Common myeloid progenitor, CD34-positive (primary cell): ENCODE results near the gene PLOD1.

Experiments used
- CTCF ChIA-PET: fragments of 350-600 bp; sonication (Branson Sonifier 250); formaldehyde crosslinking; loops from one replicate; lab custom pipeline; 2021; ENCODE audit warnings: antibody characterized with exemption; lab: Charles Lee
- POLR2A ChIA-PET: fragments of 350-600 bp; sonication (Branson Sonifier 250); formaldehyde crosslinking; loops from one replicate; lab custom pipeline; 2021; ENCODE audit warnings: antibody characterized with exemption; lab: Charles Lee
- DNase-seq, 3 donors: peaks; one replicate each; pipeline versions ENCODE4 v3.0.0 to v3.0.0-alpha.2; 2013
- H3K27ac ChIP-seq, 2 experiments: 1 replicate in 1 of 2; 2 replicates in 1 of 2; pipeline ENCODE4 v1.7.0; 2013; ENCODE audit warnings: inconsistent platforms in 2 of 2, low read length in 2 of 2, mild to moderate bottlenecking in 2 of 2, low read depth in 1 of 2, moderate library complexity in 1 of 2; ENCODE audit not compliant: severe bottlenecking in 2 of 2, insufficient read depth in 1 of 2, poor library complexity in 1 of 2
- H3K27me3 ChIP-seq, 5 experiments: replicated peaks in 2 of 5; 1 replicate in 3 of 5; 2 replicates in 2 of 5; pipeline versions ENCODE4 v1.6.1 to v1.7.0; 2013; ENCODE audit warnings: low read length in 4 of 5, mild to moderate bottlenecking in 2 of 5, moderate library complexity in 2 of 5, inconsistent platforms in 1 of 5; ENCODE audit not compliant: insufficient read depth in 5 of 5, control insufficient read depth in 4 of 5
- H3K36me3 ChIP-seq, 4 experiments: 1 replicate in 2 of 4; 2 replicates in 2 of 4; pipeline versions ENCODE4 v1.6.1 to v1.7.0; 2013; ENCODE audit warnings: low read length in 3 of 4, control low read depth in 1 of 4, mild to moderate bottlenecking in 1 of 4; ENCODE audit not compliant: control insufficient read depth in 4 of 4, insufficient read depth in 4 of 4
- H3K4me1 ChIP-seq, 4 experiments: 1 replicate in 3 of 4; 2 replicates in 1 of 4; pipeline versions ENCODE4 v1.6.1 to v1.7.1; 2013; ENCODE audit warnings: low read length in 3 of 4, mild to moderate bottlenecking in 3 of 4, control low read depth in 1 of 4, inconsistent platforms in 1 of 4, moderate library complexity in 1 of 4; ENCODE audit not compliant: control insufficient read depth in 4 of 4, insufficient read depth in 4 of 4; ENCODE audit errors: control extremely low read depth in 1 of 4
- H3K4me3 ChIP-seq, 7 experiments: 1 replicate in 4 of 7; 2 replicates in 3 of 7; pipeline versions ENCODE4 v1.5.1 to v1.7.0; 2013; ENCODE audit warnings: mild to moderate bottlenecking in 7 of 7, low read length in 6 of 7, moderate library complexity in 6 of 7, inconsistent platforms in 2 of 7, low read depth in 2 of 7, control low read depth in 1 of 7; ENCODE audit not compliant: insufficient read depth in 4 of 7, control insufficient read depth in 1 of 7; ENCODE audit errors: extremely low read depth in 1 of 7
- H3K9me3 ChIP-seq, 5 experiments: 1 replicate in 4 of 5; 2 replicates in 1 of 5; pipeline versions ENCODE4 v1.6.1 to v1.7.1; 2013; ENCODE audit warnings: low read length in 4 of 5, mild to moderate bottlenecking in 2 of 5, inconsistent platforms in 1 of 5, low read depth in 1 of 5, moderate library complexity in 1 of 5; ENCODE audit not compliant: control insufficient read depth in 4 of 5, insufficient read depth in 2 of 5; ENCODE audit errors: control extremely low read depth in 1 of 5
- WGBS: methylation state at CpG from one replicate; pipeline ENCODE4 v1.1.5; 2013; ENCODE audit not compliant: insufficient coverage; 5-methylcytosine and 5-hydroxymethylcytosine counted together

The PLOD1 gene

GRCh38 chr1:12015001-12015491, 80.5 kb downstream of the PLOD1 start:
- H3K4me3 ChIP-seq: no peak overlapping the region
- WGBS: 100% methylated on average over 4 of the region's 10 CpGs
- peaks cover 2 to 7% (median 6%) of the 10 kb centered on the region in 4 experiments for H3K4me1 ChIP-seq
- peaks cover 2 to 42% (median 23%) of the 10 kb centered on the region in 4 experiments for H3K36me3 ChIP-seq
- no peaks in the 10 kb centered on the region for H3K9me3 ChIP-seq
- no peaks in the 10 kb centered on the region for H3K27me3 ChIP-seq
- ChIA-PET POLR2A (no interaction called here), CTCF (no interaction called here)
- DNase-seq: no peak
- H3K27ac ChIP-seq: no peak overlapping the region

GRCh38 chr1:12015499-12015898, 81.0 kb downstream of the PLOD1 start:
- Histone ChIP-seq H3K27ac (no peak overlapping the region), H3K4me1 (peaks cover 3 to 10% (median 10%) of the 10 kb centered on the region in 4 experiments), H3K9me3 (no peaks in the 10 kb centered on the region), H3K4me3 (no peak overlapping the region), H3K27me3 (no peaks in the 10 kb centered on the region), H3K36me3 (peaks cover 2 to 37% (median 18%) of the 10 kb centered on the region in 4 experiments)
- ChIA-PET CTCF (no interaction called here), POLR2A (no interaction called here)
- 100% methylated on average over 4 of the region's 9 CpGs for WGBS
- DNase-seq: no peak

- no peaks in the 10 kb centered on the region for H3K27me3 ChIP-seq
- ChIA-PET POLR2A (interaction anchor here (0.6 kb wide), 1 partner anchor 62 kb away, joined by 6 read pairs; no protein-coding TSS in a partner anchor), CTCF (no interaction called here)
- H3K4me1 ChIP-seq: peaks cover 3 to 11% (median 10%) of the 10 kb centered on the region in 4 experiments
- DNase-seq: no peak
- no CpG with 5 or more reads among the region's 3 CpGs for WGBS
- no peak overlapping the region for H3K4me3 ChIP-seq
- no peaks in the 10 kb centered on the region for H3K9me3 ChIP-seq
- H3K36me3 ChIP-seq: peaks cover 2 to 31% (median 12%) of the 10 kb centered on the region in 4 experiments
- H3K27ac ChIP-seq: no peak overlapping the region
Measured at GRCh38 chr1:12016182-12016581, 81.7 kb downstream of the PLOD1 start.

GRCh38 chr1:12019858-12020509, 85.5 kb downstream of the PLOD1 start:
- Histone ChIP-seq H3K27ac (peak overlapping the region in 1 of 2 experiments; percentile 68), H3K36me3 (peaks cover 4 to 21% (median 13%) of the 10 kb centered on the region in 4 experiments), H3K4me1 (peaks cover 3 to 11% (median 10%) of the 10 kb centered on the region in 4 experiments), H3K4me3 (peak overlapping the region; percentile 58 to 89 (median 86)), H3K27me3 (no peaks in the 10 kb centered on the region), H3K9me3 (no peaks in the 10 kb centered on the region)
- DNase-seq: no peak
- WGBS: 17% methylated on average over 7 of the region's 12 CpGs
- ChIA-PET POLR2A (no interaction called here), CTCF (interaction anchor here (1.8 kb wide), 1 partner anchor 10 kb away, joined by 5 read pairs; no protein-coding TSS in a partner anchor)

GRCh38 chr1:12021616-12022015, 87.1 kb downstream of the PLOD1 start:
- POLR2A ChIA-PET: interaction anchor here (0.8 kb wide), 1 partner anchor 9 kb away, joined by 4 read pairs; no protein-coding TSS in a partner anchor
- 98% methylated on average over 8 of the region's 9 CpGs for WGBS

GRCh38 chr1:12022036-12022435, 87.5 kb downstream of the PLOD1 start:
- Histone ChIP-seq H3K27ac (no peak overlapping the region), H3K4me1 (peaks cover 3 to 11% (median 10%) of the 10 kb centered on the region in 4 experiments), H3K4me3 (no peak overlapping the region), H3K36me3 (peaks cover 8 to 36% (median 21%) of the 10 kb centered on the region in 4 experiments), H3K27me3 (no peaks in the 10 kb centered on the region), H3K9me3 (no peaks in the 10 kb centered on the region)
- POLR2A ChIA-PET: no interaction called here
- WGBS: 96% methylated on average over 12 of the region's 14 CpGs
- no peak for DNase-seq
- CTCF ChIA-PET: interaction anchor here (0.7 kb wide), 1 partner anchor 206 kb away, joined by 3 read pairs; no protein-coding TSS in a partner anchor

More at GRCh38 chr1:12021616-12022015, 87.1 kb downstream of the PLOD1 start:
- Histone ChIP-seq H3K27me3 (no peaks in the 10 kb centered on the region), H3K4me1 (peaks cover 3 to 11% (median 10%) of the 10 kb centered on the region in 4 experiments), H3K4me3 (no peak overlapping the region), H3K9me3 (no peaks in the 10 kb centered on the region), H3K27ac (no peak overlapping the region), H3K36me3 (peaks cover 8 to 32% (median 21%) of the 10 kb centered on the region in 4 experiments)
- no peak for DNase-seq
- CTCF ChIA-PET: interaction anchor here (1.8 kb wide), 1 partner anchor 11 kb away, joined by 5 read pairs; no protein-coding TSS in a partner anchor
